A673 (cell line): ENCODE data around the gene LINGO1.

ENCODE experiments used
- EZH2 ChIP-seq: fragments of 200-600 bp; sonication (generic); IDR thresholded peaks from 2 replicates; pipeline ENCODE4 v1.6.1; 2017; ENCODE audit warnings: borderline replicate concordance, low read depth, mild to moderate bottlenecking, mixed read lengths, antibody characterized with exemption, low read length; ENCODE audit not compliant: poor library complexity, severe bottlenecking
- TF ChIP-seq, protein P1 (sequence below): fragments of 300-800, 200-600 bp; sonication (generic); conservative IDR thresholded peaks from 2 replicates; pipeline ENCODE4 v1.5.1; 2017; ENCODE audit warnings: low read depth, mild to moderate bottlenecking, antibody characterized with exemption, low read length, moderate library complexity, mixed read lengths

DNA sequence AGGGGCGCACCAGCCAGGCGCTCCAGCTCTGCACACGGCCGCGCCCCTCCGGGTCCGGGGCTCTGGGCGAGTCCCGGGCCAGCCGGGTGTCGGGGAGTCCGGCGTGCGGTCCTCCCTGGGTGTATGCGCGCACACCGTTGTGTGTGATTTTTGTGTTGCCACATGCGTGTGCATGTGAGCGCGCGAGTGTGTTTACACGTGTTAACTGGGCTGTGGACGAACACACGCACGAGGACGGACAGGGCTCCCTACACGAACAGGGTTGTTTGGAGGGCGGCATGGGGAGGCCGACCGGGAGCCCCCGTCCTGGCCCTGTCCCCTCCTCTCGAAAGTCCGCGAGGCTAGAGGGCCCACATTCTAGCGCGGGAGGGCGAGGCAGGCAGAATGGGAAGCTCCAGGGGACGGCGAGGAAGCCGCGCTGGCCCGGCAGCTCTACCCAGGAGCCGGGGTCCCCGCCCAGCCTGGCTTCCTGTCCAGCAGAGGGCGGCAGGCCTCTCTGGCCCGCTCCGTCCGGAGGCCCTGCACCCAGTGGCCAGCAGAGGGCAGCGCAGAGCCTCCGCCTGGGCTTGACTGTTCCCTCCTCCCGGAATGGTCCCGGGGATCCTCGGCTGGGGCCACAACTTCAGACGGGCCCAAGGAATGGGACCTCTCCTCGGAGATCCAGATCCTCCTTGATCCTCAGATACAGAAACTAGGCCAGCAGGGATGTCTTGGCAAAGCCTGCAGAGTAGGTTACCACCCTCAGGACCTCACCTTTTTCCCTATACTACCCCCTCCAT, 611 bp upstream of the LINGO1 start:
- TF ChIP-seq, protein P1, sequence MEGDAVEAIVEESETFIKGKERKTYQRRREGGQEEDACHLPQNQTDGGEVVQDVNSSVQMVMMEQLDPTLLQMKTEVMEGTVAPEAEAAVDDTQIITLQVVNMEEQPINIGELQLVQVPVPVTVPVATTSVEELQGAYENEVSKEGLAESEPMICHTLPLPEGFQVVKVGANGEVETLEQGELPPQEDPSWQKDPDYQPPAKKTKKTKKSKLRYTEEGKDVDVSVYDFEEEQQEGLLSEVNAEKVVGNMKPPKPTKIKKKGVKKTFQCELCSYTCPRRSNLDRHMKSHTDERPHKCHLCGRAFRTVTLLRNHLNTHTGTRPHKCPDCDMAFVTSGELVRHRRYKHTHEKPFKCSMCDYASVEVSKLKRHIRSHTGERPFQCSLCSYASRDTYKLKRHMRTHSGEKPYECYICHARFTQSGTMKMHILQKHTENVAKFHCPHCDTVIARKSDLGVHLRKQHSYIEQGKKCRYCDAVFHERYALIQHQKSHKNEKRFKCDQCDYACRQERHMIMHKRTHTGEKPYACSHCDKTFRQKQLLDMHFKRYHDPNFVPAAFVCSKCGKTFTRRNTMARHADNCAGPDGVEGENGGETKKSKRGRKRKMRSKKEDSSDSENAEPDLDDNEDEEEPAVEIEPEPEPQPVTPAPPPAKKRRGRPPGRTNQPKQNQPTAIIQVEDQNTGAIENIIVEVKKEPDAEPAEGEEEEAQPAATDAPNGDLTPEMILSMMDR = peak; percentile 100
- TF ChIP-seq EZH2 = no peak
